ENCODE results near the gene SLC18A2. TPM values are rescaled to one million over a fixed set of nuclear protein-coding genes. Genes with fewer than 3 reads are reported as not detected.

The SLC18A2 gene
- total and polyA plus RNA-seq, 9 donors: 2.4 to 12.0 (median 6.3) TPM

GRCh38 chr10:117272195-117273076, 31.5 kb downstream of the SLC18A2 start:
- DNase-seq: no peak
- TF ChIP-seq POLR2A (IDR thresholded peaks at IDR 0.05) (no peak), EP300 (IDR thresholded peaks at IDR 0.05) (no peak), CTCF (IDR thresholded peaks at IDR 0.05) (no peak)
- Histone ChIP-seq H3K27ac (no peak overlapping the region), H3K9me3 (no peaks in the 10 kb centered on the region), H3K36me3 (no peaks in the 10 kb centered on the region), H3K4me1 (ENCODE audit: insufficient read depth) (peaks cover 2% of the 10 kb centered on the region), H3K27me3 (no peaks in the 10 kb centered on the region), H3K4me3 (no peak overlapping the region)
- intact Hi-C loops (cut with DNase I): no loop called here
- 45 to 56% (median 47%) methylated on average over 13 of the region's 13 CpGs for WGBS, 3 donors

- 98 to 99% (median 98%) methylated on average over 3 of the region's 3 CpGs for WGBS, 3 donors
- Histone ChIP-seq H3K9me3 (no peaks in the 10 kb centered on the region), H3K4me3 (no peak overlapping the region), H3K27me3 (no peaks in the 10 kb centered on the region), H3K27ac (no peak overlapping the region), H3K4me1 (ENCODE audit: insufficient read depth) (peaks cover 2% of the 10 kb centered on the region), H3K36me3 (no peaks in the 10 kb centered on the region)
- no peak for DNase-seq
- TF ChIP-seq CTCF (IDR thresholded peaks at IDR 0.05) (no peak), POLR2A (IDR thresholded peaks at IDR 0.05) (no peak), EP300 (IDR thresholded peaks at IDR 0.05) (no peak)
- intact Hi-C loops (cut with DNase I): no loop called here
Observed at GRCh38 chr10:117273980-117274379, 33.1 kb downstream of the SLC18A2 start.

GRCh38 chr10:117274509-117274908, 33.6 kb downstream of the SLC18A2 start:
- Histone ChIP-seq H3K27ac (no peak overlapping the region), H3K4me3 (no peak overlapping the region), H3K4me1 (ENCODE audit: insufficient read depth) (peaks cover 2% of the 10 kb centered on the region), H3K36me3 (no peaks in the 10 kb centered on the region), H3K9me3 (no peaks in the 10 kb centered on the region), H3K27me3 (no peaks in the 10 kb centered on the region)
- DNase-seq: no peak
- 92 to 96% (median 93%) methylated on average over 5 of the region's 5 CpGs for WGBS, 3 donors
- TF ChIP-seq POLR2A (IDR thresholded peaks at IDR 0.05): no peak
- TF ChIP-seq CTCF (IDR thresholded peaks at IDR 0.05): no peak
- TF ChIP-seq EP300 (IDR thresholded peaks at IDR 0.05): no peak
- intact Hi-C loops (cut with DNase I): no loop called here

GRCh38 chr10:117275121-117275520, 34.2 kb downstream of the SLC18A2 start:
- no peak for DNase-seq
- H3K27me3 ChIP-seq: no peaks in the 10 kb centered on the region
- 57 to 69% (median 61%) methylated on average over 3 of the region's 3 CpGs for WGBS, 3 donors
- H3K4me1 ChIP-seq (ENCODE audit: insufficient read depth): peaks cover 2% of the 10 kb centered on the region
- no peak overlapping the region for H3K27ac ChIP-seq
- no peak overlapping the region for H3K4me3 ChIP-seq
- TF ChIP-seq POLR2A (IDR thresholded peaks at IDR 0.05): no peak
- TF ChIP-seq CTCF (IDR thresholded peaks at IDR 0.05): no peak
- no peak for TF ChIP-seq EP300 (IDR thresholded peaks at IDR 0.05)
- intact Hi-C loops (cut with DNase I): no loop called here
- no peaks in the 10 kb centered on the region for H3K36me3 ChIP-seq
- no peaks in the 10 kb centered on the region for H3K9me3 ChIP-seq

All from ovary (tissue), 9 donors.